ENCODE measurements around the gene TENM4.

Gene TENM4

GRCh38 chr11:79440571-79441460 is at the start of gene TENM4:
Gene TENM4, minus strand, starts transcription at chr11:79441030. Its CDS starts 371,086 bp downstream, at chr11:79069944.
- peak; percentile 35 for DNase-seq

- DNase-seq = no peak
Observed at GRCh38 chr11:79488286-79488685, 47.5 kb upstream of the TENM4 start.

DNA sequence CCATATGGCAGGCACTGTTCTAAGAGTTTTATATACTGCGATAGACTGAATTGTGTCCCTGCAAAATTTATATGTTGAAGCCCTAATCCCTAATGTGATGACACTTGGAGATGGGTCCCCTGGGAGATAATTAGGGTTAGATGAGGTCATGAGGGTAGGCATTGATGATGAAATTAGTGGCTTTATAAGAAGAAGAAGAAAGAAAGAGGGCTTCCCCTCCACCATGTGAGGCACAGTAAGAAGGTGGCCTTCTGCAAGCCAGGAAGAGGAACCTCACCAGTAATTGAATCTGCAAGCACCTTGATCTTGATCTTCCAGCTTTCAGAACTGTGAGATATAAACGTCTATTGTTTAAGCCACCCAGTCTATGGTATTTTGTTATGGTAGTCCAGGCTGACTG is 46.6 kb upstream of the TENM4 start:
- peak; percentile 4 for DNase-seq

DNA sequence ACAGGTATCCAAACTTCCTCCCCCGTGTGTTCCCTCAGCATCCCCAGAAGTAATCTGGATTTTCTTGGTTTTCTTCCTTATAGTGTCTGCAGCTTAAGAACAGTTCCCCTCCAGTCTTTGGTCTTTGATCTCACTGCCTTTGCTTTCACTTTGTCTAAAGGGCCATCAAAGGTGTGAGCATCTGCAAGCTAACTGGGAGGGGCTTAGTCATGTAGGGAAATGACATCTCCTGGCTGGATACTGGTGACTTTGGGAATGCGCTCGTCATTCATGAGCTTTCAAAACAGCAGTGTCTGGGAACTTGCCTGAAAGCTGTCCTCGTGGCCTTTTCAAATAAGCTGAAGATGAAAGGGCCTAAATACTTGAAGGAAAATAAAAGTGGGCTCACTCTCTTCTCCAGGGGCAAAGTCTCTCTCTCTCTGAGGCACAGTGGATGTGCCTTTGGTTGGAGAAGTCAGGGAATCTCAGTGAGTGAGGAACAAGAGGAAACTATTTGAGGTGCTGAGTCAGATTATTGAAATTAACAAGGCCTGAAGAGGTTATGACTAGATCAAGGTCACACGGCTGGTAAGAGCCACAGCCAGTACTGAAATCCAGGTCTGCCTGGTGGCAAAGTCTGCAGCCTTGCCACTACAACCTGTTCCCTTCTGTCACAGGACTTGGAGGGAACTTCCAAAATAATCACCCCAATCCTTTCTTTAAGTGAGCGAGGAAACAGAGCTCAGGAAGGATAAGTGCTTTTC is 45.6 kb upstream of the TENM4 start:
- no peak for DNase-seq

DNA sequence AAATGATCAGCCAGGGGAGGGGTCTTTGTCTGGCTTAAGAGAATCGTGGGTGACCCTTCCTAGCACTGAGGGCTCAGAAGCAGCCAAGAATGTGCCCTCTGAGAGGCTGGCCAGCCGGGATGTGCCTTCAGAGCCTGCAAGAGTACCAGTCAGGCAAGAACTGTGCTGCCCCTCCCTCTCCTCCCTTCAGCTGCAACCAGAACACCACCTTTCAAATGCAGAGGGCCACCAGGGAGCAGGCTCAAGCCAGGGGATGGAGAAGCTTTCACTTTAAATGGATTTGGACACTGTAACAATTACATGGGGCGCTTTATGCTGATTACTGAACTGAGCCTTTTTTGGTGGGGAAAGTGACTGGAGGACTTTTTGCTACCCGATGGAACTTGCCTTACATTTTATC is 44.9 kb upstream of the TENM4 start:
- no peak for DNase-seq

DNA sequence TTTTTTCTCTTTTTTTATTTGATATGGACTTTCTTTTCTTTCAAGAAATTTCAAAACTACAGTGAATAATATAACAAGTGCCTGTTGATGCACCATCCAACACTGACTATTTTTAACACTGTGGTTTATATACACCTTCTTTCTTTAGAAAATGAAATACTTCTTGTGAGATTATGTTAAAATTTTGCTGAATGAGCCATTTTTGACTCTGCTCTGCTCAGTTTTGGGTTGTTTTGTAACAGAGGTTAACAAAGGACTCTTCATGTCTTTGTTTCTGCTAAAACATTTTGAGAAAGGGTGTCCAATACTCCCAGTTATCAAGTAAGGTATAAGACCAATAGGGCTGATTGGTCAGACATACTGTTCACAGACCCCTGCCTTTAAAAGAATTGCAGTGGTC is 44.0 kb upstream of the TENM4 start:
- no peak for DNase-seq

DNA sequence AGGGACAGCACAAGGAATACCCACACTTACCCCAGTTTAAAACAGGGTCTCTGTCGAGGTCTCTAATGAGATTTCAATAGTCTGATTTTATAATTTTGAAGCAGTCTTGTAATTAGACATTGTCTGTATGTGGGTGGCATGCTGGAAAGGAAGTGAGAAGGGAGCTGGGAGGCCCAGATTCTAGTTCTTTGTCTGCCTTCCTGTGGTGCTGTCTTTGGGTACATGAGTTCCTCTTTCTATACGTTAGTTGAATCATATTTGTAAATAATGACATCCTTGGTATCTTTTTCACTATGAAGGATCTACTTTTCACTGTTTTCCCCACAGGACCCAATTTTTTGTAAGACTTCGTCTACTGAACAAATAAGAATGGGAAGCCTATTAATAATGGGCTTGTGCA is 42.0 kb upstream of the TENM4 start:
- peak; percentile 71 for DNase-seq

GRCh38 chr11:79481795-79482194 is 41.0 kb upstream of the TENM4 start:
- DNase-seq = no peak

- DNase-seq = no peak
Observed at GRCh38 chr11:79480864-79481263, 40.0 kb upstream of the TENM4 start.

- no peak for DNase-seq
Observed at GRCh38 chr11:79472819-79473529, 32.1 kb upstream of the TENM4 start.

DNA sequence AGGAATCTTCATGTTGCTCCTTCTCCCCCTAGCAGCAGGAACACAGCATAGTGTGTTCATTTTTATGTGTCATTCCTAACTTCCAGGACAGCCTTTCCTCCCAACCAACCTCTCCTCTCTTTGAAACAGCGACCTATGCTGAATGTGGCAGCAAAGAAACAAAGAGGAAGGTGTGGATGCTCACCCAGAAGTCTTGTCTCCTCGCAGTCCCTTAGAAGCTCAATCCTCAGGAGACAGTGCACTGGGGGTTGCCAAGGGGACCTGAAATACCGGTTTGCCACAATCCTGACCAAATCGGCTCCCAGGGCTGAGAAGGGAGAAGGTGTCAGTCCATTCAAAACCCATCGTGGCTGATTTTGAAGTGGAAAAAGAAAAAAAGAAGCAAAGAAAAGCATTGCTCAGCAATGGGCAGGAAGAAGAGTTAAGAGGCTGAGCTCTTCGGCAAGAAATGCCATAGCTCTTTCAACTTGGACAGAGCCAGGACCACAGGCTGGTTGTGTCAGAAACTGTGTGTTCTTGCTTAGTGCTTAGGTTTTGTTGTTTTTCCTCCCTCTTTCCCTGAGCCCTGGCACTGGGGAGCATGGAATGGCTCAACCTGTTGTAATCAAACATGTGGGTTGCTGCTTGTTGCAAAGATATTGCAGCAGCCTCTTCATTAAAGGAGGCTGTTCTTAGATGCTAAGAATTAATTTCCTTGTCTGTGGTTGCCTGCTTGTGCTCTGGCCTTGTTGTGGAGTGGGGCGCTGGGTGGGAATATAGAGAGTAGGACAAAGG is 30.4 kb upstream of the TENM4 start:
- DNase-seq = no peak

DNA sequence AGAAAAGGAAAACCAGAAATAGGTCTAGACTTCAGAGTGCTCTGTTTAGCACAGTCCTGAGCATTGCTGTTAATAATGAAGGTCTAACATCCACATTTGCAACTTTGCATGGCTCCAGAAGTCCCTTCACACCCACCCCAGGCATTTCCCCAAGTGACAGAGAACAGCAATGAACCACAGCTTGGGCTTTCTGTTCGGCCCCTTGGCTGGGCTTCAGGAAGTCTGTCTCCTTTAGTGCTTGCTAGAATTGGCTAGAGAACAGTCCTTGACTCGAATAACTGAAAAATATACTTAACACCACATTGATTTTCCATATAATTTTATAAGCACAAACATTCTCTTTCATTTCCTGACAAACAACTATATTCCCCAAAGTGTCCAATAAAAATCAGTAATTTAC is 29.3 kb upstream of the TENM4 start:
- DNase-seq = no peak

- DNase-seq = no peak
Observed at GRCh38 chr11:79467761-79468160, 26.9 kb upstream of the TENM4 start.

DNA sequence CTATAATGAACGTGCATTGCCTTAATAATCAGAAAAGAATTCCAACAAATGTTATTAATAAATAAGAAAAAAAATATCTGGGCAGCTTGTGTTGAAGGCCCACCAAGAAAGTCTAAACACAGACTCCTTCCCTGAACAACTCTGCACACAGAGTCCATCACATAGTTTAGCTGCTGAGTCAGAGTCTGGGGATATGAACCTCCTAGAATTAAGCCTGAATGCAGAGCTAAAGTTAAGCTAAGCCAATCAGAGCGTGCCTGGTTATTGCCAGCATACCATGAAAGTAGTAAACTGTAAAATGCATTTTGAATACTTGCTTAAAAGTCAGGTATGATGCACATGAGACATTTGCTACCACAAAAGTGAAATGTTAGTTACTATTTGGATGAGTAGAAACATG is 25.6 kb upstream of the TENM4 start:
- DNase-seq = no peak

- no peak for DNase-seq
Observed at GRCh38 chr11:79465160-79465559, 24.3 kb upstream of the TENM4 start.

DNA sequence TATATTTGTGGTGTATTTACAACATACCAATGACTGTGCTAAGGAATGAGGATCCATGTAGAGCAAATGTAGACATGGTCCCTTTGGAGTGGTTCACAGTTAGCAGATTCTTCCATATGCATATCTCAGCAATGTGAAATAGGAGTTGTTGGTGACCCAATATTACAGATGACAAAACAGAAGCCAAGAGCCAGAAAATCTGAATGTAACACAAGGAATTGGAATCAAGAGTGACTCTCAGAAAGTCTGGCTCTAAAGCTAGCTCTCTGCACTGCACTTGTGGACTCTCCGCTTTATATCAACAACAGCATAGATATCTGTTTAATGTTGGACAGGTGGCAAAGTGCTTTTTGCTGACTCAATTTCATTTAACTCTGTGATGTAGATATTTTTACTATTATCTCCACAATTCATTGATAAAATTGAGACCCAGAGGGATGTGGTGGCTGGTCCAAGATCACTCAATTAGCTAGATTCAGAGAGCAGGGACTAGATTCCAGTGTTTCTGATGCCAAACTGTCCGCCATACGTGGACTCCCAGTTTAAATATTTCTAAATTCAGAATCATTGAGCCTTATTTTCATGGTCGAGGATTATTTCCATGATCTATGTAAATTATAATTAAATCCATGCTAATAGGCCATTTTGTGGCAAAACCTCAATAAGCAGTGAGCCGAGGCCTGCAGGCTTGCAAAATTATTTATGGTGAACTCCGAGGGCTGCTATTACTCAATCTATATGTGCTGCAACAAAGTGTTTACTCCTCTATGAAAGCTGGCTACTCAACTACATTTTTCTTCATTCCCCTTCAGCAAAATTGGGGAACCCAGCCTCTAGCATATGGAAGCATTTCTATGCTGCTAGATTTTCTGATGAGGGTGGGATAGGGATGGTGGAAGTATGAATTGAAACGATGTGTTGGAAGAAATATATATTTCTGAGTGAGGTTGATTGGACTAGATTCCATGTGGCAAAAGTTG is 21.1 kb upstream of the TENM4 start:
- DNase-seq = no peak

DNA sequence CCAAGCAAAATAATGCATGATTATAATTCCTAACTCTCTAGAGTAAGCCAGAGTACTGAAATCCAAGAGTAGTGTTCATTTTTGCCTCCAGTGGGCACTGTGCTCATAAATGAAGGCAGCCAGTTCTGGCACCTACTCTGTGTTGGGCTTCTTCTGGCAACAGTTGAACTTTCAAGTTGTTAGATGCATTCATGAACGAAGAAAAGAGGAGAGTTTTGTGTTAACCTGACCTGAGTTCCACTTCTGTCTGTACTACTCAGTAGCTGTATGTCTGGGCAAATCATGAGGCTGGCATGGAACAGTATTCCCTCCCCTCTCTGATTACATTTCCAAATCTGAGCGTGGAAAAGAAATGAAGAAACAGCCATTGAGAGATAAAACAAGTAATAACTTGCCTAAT is 20.3 kb upstream of the TENM4 start:
- peak; percentile 9 for DNase-seq

GRCh38 chr11:79458709-79459108 is 17.9 kb upstream of the TENM4 start:
- peak; percentile 63 for DNase-seq

GRCh38 chr11:79456501-79456900 is 15.7 kb upstream of the TENM4 start:
- DNase-seq = no peak

- no peak for DNase-seq
Observed at GRCh38 chr11:79453617-79454016, 12.8 kb upstream of the TENM4 start.

DNA sequence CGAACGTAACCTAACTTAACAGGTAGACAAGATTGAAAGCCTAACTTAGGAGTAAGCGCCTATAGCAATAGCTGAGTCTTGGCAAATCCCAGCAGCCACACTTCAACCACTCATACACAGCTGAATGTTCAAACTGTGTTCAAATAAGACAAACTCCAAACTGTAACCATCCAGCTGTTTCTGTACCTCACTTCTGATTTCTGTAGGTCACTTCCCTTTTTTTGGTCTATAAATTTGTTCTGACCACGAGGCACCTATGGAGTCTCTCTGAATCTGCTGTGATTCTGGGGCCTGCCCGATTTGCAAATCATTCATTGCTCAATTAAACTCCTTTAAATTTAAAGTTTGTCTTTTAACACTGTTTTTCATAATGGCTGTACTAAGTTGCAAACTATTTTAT is 8.2 kb upstream of the TENM4 start:
- DNase-seq = no peak
